ENCODE results near the gene SLC6A8.
"Not testable (repeated sequence)": the region's sequence is repeated elsewhere in the genome, so short reads cannot be mapped to it uniquely, and the experiment has no call there.

SLC6A8 gene

DNA sequence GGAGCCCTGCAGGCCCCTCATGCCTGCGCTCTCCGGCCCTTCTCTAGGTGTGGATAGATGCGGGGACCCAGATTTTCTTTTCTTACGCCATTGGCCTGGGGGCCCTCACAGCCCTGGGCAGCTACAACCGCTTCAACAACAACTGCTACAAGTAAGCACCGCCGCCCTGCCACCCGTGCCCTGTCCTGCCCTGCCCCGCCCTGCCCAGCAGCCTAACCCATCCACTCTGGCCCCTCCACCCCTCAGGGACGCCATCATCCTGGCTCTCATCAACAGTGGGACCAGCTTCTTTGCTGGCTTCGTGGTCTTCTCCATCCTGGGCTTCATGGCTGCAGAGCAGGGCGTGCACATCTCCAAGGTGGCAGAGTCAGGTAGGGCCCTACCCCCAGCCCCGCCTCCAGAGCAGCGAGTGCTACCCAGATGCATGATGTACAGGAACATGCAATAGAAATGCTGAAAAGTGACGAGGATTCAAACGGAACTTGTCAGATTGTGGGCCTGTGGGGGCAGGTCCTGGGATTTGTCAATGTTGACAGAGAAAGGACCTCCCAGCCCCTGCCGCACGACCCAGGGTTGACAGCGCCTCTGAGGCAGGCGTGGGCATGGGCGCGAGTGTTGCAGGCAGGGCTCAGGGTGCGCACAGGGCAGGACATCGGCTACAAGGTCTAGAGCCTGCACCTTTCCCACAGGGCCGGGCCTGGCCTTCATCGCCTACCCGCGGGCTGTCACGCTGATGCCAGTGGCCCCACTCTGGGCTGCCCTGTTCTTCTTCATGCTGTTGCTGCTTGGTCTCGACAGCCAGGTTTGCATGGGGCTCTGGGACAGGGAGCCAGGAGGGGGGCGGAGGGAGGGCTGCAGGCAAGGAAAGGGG, 5.7 kb downstream of the SLC6A8 start:
- no peak for DNase-seq (ENCODE audit: low read depth)

DNA sequence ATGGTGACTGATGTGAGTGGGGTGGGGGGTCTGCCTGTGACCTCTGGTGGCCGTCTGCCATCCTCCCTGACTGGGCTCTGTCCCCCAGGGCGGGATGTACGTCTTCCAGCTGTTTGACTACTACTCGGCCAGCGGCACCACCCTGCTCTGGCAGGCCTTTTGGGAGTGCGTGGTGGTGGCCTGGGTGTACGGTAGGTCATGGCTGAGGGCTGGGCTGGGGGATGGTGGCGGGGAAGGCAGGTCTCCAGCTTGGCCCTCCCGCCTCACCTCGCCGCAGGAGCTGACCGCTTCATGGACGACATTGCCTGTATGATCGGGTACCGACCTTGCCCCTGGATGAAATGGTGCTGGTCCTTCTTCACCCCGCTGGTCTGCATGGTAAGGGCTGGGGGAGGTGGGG, 6.5 kb downstream of the SLC6A8 start:
- not testable (repeated sequence) for DNase-seq (ENCODE audit: low read depth)

DNA sequence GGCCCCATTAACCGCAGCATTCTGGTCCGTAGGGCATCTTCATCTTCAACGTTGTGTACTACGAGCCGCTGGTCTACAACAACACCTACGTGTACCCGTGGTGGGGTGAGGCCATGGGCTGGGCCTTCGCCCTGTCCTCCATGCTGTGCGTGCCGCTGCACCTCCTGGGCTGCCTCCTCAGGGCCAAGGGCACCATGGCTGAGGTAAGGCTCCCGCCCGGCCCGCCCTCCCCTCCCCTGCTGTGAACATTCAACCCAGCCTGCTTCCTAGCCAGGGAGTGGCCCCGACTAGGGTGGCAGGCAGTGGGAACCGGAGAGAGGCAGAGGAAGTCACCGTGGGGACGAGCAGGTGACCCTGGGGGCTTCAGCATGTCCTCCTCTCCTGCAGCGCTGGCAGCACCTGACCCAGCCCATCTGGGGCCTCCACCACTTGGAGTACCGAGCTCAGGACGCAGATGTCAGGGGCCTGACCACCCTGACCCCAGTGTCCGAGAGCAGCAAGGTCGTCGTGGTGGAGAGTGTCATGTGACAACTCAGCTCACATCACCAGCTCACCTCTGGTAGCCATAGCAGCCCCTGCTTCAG, 7.1 kb downstream of the SLC6A8 start:
- no peak for DNase-seq (ENCODE audit: low read depth)

DNA sequence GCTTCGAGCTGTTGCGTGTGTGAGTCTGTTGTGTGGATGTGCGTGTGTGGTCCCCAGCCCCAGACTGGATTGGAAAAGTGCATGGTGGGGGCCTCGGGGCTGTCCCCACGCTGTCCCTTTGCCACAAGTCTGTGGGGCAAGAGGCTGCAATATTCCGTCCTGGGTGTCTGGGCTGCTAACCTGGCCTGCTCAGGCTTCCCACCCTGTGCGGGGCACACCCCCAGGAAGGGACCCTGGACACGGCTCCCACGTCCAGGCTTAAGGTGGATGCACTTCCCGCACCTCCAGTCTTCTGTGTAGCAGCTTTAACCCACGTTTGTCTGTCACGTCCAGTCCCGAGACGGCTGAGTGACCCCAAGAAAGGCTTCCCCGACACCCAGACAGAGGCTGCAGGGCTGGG, 8.4 kb downstream of the SLC6A8 start:
- no peak for DNase-seq (ENCODE audit: low read depth)

DNA sequence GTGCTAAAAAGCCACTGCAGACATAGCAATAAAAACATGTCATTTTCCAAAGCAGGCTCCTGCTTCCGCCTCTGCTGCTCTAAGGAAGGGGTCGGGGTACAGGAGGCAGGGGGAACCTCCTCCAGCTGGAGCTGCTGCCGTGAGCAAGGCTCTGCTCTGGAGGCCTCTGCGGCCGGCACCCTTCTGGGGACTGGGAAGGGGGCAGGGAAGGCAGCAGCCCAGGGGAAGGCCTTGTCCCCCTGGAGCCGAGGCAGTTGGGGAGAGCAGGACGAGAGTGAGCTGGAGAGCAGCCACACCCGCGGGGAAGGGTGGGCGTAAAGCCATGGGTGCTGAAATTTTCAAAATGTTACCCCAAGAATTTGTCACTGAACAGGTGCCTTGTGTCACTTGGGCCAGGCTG, 8.8 kb downstream of the SLC6A8 start:
- not testable (repeated sequence) for DNase-seq (ENCODE audit: low read depth)

DNA sequence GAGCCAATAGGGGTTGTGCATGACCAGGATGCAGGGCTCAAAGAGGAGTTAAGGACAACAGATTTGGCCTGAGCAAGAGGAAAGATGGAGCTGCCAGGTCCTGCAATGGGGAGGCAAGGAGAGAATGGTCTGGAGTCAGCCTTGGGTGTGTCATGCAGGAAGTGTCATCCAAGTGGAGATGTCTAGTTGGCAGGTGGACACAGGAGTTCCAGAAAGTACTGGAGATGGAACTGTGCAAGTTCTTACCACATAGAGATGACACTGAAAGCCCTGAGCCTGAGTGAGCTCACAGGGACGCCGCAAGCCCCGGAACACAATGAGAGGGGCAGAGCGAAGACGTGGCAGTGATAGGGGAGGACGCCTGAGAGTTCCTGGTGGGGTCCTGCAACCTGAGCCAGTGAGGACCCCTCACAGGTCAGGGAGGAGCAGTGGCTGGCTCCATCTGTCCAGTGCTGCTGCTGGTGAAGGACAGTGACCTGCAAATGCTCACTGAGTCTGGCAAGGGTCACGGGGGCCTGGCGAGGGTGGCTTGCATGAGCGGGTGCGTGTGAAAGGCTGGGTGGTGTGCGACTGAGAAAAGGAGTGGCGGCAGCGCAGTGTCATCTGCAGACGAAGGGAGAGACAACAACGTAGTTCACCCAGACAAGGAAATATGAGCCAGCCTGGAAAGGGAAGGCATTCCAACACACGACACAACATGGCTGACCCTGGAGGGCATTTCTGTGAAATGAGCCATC, 9.4 kb downstream of the SLC6A8 start:
- DNase-seq (ENCODE audit: low read depth), result not testable (repeated sequence)

DNA sequence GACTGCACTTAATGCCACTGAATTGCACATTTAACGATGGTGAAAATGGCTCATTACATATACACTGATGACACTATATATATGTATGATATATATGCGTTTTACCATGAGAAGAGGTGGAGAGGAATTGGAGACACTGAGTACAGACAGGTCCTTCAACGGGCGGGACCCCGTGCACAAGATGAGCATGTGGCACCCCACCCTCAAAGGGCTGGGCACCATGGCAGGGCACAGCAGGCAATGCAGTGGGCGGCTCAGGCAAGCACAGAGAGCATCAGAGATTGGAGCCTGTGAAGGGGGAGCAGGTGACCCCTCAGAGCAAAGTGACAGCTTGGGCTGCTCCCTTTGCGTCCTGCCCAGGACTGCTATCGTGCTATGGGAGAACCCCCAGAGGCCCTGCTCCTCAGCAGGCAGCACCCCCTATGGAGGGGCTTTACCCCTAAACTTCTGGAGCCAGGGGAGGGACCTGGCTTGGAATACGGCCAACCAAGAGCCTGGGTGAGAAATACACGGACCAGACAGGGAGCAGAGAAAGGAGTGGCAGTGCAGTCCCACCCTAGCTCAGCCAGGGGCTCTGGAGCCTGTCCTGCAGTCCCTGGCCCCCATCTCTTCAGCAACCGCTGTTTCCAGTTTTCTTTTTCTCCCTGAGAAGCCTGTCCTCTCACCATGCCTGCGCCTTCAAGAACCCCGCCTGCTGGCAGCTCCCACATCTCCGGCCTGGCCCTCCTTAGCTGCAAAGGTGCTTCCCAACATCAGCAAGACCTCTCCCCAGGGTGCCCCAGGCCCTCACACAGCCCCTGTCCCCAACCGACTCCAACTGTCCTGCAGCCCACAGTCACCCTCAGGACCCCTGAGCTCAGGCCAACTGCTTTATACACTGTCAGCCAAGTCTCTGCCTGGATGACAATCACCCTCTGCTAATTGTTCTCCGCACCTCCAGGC, 10.5 kb downstream of the SLC6A8 start:
- DNase-seq (ENCODE audit: low read depth), result no peak

DNA sequence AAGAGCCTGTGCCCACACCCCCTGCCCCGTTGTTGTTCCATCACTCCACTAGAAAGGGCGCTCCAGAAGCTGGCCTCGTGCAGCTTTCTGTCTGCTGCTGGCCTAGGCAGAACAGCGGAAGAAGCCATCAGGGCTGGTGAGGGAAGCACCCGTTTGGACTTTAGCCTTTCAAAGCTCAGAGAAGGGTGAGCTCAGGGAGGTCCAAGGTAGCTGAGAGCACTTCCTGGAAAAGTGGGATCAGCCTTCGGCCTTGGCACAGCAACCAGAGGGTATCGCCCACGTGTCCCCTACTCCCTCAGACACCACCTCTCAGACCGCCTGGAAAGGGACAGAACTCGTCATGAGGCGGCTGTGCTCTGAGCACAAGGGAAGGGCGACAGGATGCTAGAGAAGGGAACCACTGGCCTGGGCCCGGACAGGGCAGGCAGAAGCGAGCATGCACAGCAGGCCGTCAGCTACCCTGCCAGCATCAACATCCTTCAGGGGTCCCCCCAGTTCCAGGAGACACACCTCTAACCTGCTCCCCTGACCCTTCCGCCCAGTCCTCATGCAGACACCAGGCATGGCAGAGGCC, 11.6 kb downstream of the SLC6A8 start:
- not testable (repeated sequence) for DNase-seq (ENCODE audit: low read depth)

DNA sequence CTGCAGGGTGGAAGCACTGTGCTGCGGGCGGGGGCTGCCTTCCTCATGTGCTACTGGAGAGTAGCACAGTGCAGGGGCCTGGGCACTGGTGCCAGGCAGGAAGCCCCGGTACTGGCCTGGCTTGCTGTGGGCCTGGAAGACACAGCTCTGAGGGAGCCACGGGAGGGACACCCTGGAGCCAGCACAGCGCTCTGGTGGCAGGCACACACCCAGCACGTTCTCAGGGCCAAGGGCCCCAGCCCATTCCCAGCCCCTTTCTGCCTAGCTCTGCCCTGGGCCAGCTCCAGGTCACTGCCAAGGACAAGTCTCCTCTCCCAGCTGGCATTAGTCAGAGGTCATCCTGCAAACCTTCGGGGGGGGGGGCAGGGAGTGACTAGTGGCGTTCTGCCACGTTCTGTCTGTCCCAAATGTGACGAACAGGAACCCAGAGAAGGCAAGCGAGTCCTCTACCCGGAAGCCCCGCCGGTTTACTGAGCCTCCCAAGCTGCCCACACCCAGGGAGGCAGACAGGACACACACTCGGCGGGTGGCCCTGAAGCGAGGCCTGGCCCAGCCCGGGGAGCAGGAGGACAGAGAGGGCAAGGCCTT, 12.2 kb downstream of the SLC6A8 start:
- not testable (repeated sequence) for DNase-seq (ENCODE audit: low read depth)

DNA sequence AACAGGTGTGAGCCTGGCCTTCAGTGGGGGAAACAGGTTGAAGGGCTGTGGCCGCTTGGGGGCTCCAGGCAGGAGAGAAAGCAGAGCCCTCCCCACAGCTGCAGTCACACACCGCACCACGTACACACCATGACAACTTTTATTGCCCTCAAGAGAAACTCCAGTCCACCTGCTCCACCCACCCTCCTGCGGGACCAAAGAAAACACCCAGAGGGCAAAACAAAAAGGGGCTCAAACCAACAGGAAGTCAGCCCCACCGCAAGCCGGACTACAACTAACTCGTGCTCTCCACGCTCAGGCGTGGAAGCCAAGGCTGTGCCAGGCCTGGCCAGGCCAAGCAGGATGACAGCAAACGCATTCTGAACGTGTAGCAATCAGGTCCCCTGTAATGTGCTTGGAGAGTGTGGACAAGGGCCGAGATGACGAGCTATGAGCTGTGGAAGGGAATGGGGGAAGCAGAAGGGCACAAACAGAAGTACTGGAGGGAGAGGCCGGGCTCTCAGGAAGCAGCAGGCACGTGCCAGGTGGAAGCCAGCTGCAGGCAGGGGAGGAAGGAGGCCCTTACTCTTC, 12.7 kb downstream of the SLC6A8 start:
- no peak for DNase-seq (ENCODE audit: low read depth)

DNA sequence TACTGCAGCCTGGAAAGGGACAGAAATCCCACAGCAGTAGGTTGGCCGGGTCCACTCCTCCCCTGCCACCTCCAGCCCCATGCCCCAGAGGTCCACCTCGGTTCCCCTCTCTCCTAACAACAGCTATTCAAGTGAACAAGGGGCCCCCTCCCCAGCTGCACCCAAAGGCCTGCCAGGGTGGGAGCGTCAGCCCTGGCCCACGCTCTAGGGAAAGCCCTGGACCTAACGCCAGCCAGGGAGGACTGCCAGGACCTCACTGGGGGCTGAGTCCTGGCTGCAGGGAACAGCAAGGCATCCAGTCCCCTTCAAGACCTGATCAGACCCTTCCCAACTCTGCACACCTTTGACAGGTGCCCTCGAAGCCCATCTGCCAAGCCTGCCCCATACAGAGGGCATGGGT, 13.2 kb downstream of the SLC6A8 start:
- DNase-seq (ENCODE audit: low read depth), result no peak

DNA sequence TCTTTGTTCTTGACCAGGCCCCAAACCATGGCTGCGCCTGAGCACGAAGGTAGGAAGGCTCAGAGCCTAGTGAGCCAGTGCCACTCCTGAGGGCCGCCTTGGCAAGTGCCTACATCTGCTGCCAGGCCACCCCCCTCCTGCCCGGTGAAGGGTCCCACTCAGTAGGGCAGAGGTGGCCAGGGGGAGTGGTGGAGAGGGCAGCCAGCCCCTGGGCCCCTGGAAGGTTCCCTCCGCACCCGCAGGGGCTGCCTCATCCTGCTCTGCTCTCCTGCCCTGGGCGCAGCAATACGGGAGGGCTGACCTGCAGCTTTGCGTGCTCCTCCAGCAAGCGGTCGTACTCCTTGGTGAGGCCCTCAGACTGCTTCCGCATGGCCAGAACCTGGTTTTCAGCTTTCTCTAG, 14.0 kb downstream of the SLC6A8 start:
- DNase-seq (ENCODE audit: low read depth), result no peak

DNA sequence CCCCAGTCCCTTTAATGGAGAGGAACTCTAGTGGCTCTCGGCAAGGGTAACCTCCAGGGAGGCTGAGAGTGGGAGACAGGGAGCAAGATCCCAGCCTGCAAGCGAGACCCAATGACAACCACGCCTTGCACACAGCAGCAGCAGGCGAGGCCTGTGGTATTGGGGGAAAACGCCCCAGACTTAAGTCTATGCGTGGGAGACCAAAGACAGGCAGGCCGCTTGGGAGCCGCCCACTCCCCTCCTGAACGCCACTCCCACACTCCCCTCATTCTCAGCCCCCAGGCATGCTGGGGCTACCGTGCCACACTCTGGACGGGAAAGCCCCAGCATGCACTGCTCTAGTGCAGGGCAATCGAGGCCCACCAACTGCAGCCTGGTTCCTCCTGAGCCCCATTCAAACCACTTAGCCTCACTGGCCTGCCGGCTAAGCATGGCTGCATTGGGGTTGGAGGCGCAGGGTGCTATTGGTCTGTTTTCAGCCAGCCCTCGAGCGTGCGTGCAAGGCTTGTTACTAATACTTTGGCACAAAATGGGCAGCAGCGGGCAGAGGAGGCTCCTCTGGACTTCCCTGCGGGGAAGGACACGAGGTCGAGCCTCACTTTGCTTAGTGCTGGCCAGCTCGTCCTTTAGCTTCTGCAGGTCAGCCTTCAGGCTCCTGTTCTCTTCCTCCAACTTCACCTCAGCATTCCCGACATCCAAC, 14.8 kb downstream of the SLC6A8 start:
- no peak for DNase-seq (ENCODE audit: low read depth)

DNA sequence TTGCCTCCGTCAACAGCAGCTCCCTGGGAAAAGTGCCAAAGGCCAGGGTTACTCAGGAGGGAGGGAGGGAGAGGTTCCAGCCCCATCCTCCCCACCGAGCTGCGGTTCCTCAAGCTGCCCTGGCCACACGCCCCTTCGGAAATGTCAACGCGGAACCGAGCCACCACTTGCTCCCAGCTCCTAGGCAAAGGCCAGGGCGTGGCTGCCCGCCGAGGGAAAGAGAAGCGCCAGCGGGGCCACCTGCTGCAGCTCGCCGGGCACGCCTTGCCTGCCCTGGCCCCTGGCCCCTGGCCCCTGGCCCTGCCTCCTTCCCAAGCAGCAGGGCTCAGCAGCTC, 15.3 kb downstream of the SLC6A8 start:
- DNase-seq (ENCODE audit: low read depth), result no peak

DNA sequence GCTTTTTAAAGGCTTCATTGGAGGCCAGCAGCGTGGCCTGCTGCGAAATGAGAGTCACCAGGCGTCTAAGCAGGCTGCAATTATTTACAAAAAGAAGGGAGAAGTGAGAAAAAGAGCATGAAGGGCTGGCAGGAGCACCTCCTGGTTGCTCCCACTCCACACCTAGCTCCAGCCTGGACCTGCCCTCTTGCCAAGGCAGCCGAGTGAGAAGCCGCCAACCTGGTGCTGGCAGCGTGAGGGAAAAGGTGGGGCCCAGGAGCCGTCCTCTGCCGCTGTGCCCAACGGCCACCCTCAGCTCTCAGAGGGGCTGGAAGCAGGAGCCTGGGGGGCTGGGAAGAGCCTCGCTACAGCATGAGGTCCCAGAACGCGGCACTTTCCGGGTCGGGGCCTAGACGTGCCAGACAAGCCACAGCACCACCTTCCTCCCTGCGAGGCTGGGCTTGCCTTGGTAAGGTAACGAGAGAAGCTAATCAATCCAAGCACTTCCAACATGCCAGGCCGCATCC, 16.3 kb downstream of the SLC6A8 start:
- DNase-seq (ENCODE audit: low read depth), result no peak

DNA sequence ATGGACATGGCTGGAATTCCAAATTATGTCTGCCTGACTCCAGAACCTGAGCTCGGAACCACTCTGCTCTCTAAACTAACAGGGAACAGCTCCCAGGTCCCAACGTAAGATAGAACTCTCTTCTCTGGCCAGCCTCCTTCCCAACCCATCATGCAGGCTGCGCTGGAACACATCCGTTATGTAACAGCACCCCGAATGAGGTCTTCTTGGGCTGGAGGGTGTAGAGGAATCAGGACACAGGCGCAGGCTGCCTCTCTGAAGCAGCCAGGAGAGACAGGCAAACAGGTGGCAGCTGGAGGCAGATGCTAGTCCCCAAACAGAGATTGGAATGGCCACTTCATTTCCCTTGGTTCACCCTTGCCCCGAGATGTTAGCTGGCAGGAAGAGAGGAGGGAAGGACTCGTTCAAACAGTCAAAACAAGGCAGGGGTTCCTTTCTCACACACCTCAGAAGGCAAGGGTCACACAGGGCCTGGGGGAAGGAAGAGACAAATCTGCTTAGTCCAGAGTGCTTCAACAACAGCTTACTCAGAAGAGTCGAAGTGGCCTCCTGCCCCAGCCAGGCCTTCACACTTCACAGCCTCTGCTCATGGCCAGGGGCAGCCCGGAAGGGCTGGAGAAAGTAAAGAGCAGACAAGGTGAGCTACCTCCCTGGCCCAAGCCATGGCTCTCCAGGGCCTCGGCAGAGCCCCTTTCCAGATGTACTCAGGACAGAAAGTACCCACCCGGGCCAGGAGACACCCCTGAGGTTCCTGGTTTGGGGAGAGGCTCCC, 17.1 kb downstream of the SLC6A8 start:
- DNase-seq (ENCODE audit: low read depth), result not testable (repeated sequence)

DNA sequence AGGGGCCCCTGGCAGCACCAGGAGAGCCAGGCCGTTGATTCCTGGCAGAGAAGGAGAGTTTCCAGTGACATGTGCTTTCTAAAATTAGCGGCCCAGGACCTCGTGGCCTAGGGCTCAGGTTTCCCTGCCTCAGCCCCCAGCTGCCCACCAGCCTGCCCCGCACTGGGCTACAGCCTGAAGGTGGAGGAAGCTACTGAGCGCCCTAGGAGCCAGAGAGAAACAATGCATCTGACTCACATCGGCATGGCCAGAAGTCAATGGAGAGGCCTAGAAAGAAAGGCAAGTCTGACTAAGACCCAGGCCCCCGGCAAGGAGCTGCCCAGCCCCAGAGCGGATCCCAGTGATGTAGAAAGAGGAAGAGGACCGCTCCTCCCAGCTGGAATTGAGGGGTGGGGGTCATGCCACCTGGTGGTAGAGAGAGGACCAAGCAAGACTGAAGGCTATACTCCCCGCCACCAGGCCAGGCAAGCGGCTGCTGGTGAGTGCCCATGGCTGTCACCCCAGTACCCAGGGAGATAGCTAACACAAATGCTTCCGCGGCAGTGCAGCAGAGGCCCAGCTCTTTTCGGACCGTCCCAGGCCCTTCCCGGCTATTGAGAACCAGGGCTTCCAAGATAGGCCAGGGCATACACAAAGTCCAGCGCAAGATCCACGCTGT, 17.8 kb downstream of the SLC6A8 start:
- not testable (repeated sequence) for DNase-seq (ENCODE audit: low read depth)

DNA sequence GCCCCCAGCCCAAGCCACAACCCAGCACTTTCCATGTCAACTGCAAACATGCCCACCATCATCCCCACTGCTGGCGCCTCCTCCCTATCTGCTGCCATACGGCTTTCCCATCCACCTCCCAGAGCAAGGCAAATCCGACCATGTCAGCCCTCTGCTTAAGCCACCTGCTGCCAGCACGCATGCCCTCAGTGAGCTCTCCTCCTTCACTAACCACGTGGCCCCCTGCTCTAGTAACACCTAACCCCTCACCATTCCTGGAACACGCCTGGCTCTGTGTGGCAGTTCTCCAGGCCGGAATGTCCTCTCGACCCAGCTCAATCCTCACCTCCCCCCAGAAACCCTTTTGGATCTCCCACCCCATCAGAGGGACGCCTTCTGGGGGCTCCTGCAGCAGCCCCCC, 19.1 kb downstream of the SLC6A8 start:
- DNase-seq (ENCODE audit: low read depth), result no peak

DNA sequence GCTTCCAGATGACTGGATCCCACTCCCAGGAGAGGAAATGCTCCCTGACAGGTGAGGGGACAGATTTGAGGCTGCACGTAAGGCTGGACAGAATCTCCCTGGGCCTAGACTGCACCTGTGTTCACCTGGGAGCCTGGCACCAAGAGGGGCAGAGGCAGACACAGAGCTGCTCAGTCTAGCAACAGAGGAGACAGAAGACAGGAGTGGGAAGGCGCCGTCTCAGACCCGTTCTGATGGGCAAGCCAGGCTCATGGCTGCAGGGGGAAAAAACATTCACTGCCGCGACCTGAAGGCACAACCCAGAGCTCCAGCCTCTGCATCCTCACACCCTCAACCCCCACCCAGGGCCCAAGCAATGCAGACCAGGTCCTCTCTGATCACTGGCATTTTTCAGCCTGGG, 19.7 kb downstream of the SLC6A8 start:
- no peak for DNase-seq (ENCODE audit: low read depth)

All from CMK (cell line).